Breast epithelium (tissue), 3 donors: ENCODE results near the gene B3GALT2.

Experiments
- CTCF ChIP-seq, 3 donors: fragments of 450-650 bp; IDR thresholded peaks; one replicate each; pipeline ENCODE4 v1.5.1; 2016 to 2017; ENCODE audit warnings: antibody characterized with exemption in 3 of 3, mild to moderate bottlenecking in 3 of 3, moderate library complexity in 3 of 3
- POLR2A ChIP-seq: fragments of 450-650 bp; IDR thresholded peaks from one replicate; pipeline ENCODE4 v1.6.1; 2016; ENCODE audit warnings: antibody characterized with exemption, mild to moderate bottlenecking, moderate library complexity

GRCh38 chr1:193140254-193140653 is 46.2 kb downstream of the B3GALT2 start:
- no peak for TF ChIP-seq CTCF (IDR thresholded peaks at IDR 0.05)
- TF ChIP-seq POLR2A: no peak
